SJCRH30 (cell line): ENCODE results near the gene ATP5ME. TPM values are rescaled to one million over a fixed set of nuclear protein-coding genes. Genes with fewer than 3 reads are reported as not detected.
A peak's percentile ranks its signal among the peaks of the same experiment; 100 is the strongest.
"Not testable (repeated sequence)": the region's sequence is repeated elsewhere in the genome, so short reads cannot be mapped to it uniquely, and the experiment has no call there.

Source experiments
- DNase-seq, 2 experiments: peaks; one replicate each; pipeline ENCODE4 v3.0.0-alpha.2; 2015 to 2020
- H3K27ac ChIP-seq: fragments of 250-450 bp; sonication (Bioruptor Pico); 2 replicates; pipeline ENCODE4 v1.5.1; 2020; ENCODE audit warnings: mild to moderate bottlenecking, moderate library complexity
- H3K27me3 ChIP-seq: fragments of 250-450 bp; sonication (Bioruptor Pico); 2 replicates; pipeline ENCODE4 v1.5.1; 2020; ENCODE audit warnings: mild to moderate bottlenecking, moderate library complexity
- H3K36me3 ChIP-seq: fragments of 250-450 bp; sonication (Bioruptor Pico); 2 replicates; pipeline ENCODE4 v1.5.1; 2020; ENCODE audit warnings: mild to moderate bottlenecking, moderate library complexity
- H3K4me1 ChIP-seq: fragments of 250-450 bp; sonication (Bioruptor Pico); 2 replicates; pipeline ENCODE4 v1.5.1; 2020; ENCODE audit warnings: mild to moderate bottlenecking, moderate library complexity
- H3K4me3 ChIP-seq: fragments of 250-450 bp; sonication (Bioruptor Pico); 2 replicates; pipeline ENCODE4 v1.5.1; 2020; ENCODE audit warnings: mild to moderate bottlenecking, moderate library complexity
- H3K9me3 ChIP-seq: fragments of 250-450 bp; sonication (Bioruptor Pico); replicated peaks from 2 replicates; pipeline ENCODE4 v1.5.1; 2020; ENCODE audit warnings: mild to moderate bottlenecking, moderate library complexity
- total RNA-seq: library from RNA; depleted of rRNA; stranded (reverse); fragments of >200 nt; shearing (Covaris generic); gene quantifications from 2 replicates; pipeline ENCODE4 v1.2.3, GENCODE V29; 2014

The ATP5ME gene
- total RNA-seq, 1 experiment from 2014 or later: 338 TPM

DNA sequence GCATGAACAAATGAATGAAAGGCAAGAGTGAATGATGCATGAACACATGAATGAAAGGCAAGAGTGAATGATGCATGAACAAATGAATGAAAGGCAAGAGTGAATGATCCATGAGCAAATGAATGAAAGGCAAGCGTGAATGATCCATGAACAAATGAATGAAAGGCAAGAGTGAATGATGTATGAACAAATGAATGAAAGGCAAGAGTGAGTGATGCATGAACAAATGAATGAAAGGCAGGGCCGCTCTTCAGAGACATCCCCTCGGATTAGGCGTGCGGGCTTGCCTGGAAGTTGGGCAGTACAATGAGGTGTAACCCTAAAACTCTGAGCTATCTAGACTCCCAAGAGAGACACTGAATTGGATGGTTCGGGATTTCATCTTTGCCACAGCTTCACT is 35.3 kb upstream of the ATP5ME start:
- Histone ChIP-seq H3K27ac (no peak overlapping the region), H3K27me3 (no peaks in the 10 kb centered on the region), H3K4me3 (no peak overlapping the region), H3K4me1 (no peaks in the 10 kb centered on the region; the same call in 1 of the 2 replicates), H3K9me3 (no peaks in the 10 kb centered on the region), H3K36me3 (peaks cover 40% of the 10 kb centered on the region)
- no peak for DNase-seq

DNA sequence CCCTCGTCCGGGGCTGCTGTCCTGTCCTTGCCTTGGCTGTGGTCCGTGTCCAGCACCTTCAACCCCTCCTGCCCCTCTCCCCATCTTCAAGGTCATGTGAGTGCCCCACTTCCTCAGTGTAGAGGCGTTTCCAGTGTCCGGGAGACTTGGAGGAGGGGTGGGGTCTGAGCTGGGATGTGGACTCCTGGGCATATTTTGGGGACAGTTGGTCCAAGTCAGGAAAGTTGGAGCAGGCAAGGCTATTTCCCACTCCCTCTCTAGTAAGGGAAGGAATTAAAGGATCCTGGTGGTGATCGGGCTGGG is 34.5 kb upstream of the ATP5ME start:
- Histone ChIP-seq H3K36me3 (peaks cover 32% of the 10 kb centered on the region), H3K27ac (no peak overlapping the region), H3K27me3 (no peaks in the 10 kb centered on the region), H3K9me3 (no peaks in the 10 kb centered on the region), H3K4me3 (no peak overlapping the region), H3K4me1 (no peaks in the 10 kb centered on the region; the same call in 1 of the 2 replicates)
- no peak for DNase-seq

GRCh38 chr4:707929-708630 is 34.0 kb upstream of the ATP5ME start:
- no peaks in the 10 kb centered on the region for H3K9me3 ChIP-seq
- H3K36me3 ChIP-seq: peaks cover 31% of the 10 kb centered on the region
- no peaks in the 10 kb centered on the region; the same call in 1 of the 2 replicates for H3K4me1 ChIP-seq
- H3K27me3 ChIP-seq: no peaks in the 10 kb centered on the region
- H3K4me3 ChIP-seq: no peak overlapping the region
- no peak for DNase-seq
- H3K27ac ChIP-seq: no peak overlapping the region

DNA sequence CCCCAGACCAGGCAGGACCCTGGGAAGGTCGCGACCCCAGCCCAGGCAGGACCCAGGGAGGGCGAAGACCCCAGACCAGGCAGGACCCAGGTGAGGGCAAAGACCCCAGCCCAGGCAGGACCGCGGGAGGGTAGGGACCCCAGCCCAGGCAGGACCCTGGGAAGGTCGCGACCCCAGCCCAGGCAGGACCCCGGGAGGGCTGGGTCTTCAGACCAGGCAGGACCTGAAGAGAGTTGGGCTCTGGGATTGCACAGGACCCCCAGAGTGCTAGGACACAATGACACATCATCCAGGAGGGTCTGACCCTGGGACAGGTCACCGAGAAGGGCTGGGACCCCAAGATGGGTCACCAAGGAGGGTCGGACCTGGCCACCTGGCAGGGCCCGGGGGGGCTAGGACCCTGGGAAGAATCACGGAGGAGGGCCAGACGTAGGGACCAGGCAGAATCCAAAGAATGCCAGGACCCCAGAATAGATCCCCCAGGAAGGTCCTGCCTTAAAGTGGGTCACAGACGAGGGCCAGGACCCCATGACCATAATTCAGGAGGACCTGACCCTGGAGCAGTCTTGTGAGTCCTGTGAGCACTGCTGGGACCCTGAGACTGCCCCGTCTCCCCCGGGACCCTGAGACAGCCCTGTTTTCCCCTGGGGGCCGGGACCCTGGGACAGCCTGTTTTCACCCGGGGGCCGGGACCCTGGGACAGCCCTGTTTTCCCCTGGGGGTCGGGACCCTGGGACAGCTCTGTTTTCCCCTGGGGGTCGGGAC is 32.9 kb upstream of the ATP5ME start:
- no peak for DNase-seq
- peaks cover 27% of the 10 kb centered on the region for H3K36me3 ChIP-seq
- no peak overlapping the region for H3K27ac ChIP-seq
- no peaks in the 10 kb centered on the region for H3K9me3 ChIP-seq
- H3K27me3 ChIP-seq: no peaks in the 10 kb centered on the region
- H3K4me1 ChIP-seq: no peaks in the 10 kb centered on the region; the same call in 1 of the 2 replicates
- H3K4me3 ChIP-seq: no peak overlapping the region

GRCh38 chr4:706083-706633 is 32.1 kb upstream of the ATP5ME start:
- Histone ChIP-seq H3K4me3 (peak overlapping the region; percentile 100), H3K27ac (peak overlapping the region; percentile 89), H3K36me3 (peaks cover 27% of the 10 kb centered on the region)
- DNase-seq, H3K27me3 ChIP-seq, H3K9me3 ChIP-seq, H3K4me1 ChIP-seq: not testable (repeated sequence)

- H3K4me1 ChIP-seq: no peaks in the 10 kb centered on the region; the same call in 1 of the 2 replicates
- peak within 1 kb of the TSS; percentile 89 for H3K27ac ChIP-seq
- no peaks in the 10 kb centered on the region for H3K9me3 ChIP-seq
- DNase-seq: peak; percentile 97
- peak within 1 kb of the TSS; percentile 100 for H3K4me3 ChIP-seq
- peaks cover 20% of the 10 kb centered on the region for H3K36me3 ChIP-seq
- H3K27me3 ChIP-seq: no peaks in the 10 kb centered on the region
These were observed 31.4 kb upstream of the ATP5ME start, which contains the start of gene PCGF3 for GRCh38 chr4:705278-706082. TSS of gene PCGF3 (plus strand) at chr4:705832. CDS start at chr4:733681, 27,849 bp downstream.

DNA sequence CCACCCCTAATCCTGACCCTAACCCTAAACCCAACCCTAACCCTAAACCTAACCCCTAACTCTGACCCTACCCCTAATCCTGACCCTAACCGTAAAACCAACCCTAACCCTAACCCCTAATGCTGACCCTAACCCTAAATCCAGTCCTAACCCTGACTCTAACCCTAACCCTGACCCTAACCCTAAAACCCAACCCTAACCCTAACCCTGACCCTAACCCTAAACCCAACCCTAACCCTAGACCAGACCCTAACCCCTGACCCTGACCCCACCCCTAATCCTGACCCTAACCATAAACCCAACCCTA is 30.8 kb upstream of the ATP5ME start:
- no peak overlapping the region for H3K27ac ChIP-seq
- H3K9me3 ChIP-seq: no peaks in the 10 kb centered on the region
- DNase-seq: no peak
- no peaks in the 10 kb centered on the region; the same call in 1 of the 2 replicates for H3K4me1 ChIP-seq
- H3K4me3 ChIP-seq: peak overlapping the region; percentile 100
- H3K27me3 ChIP-seq: no peaks in the 10 kb centered on the region
- H3K36me3 ChIP-seq: peaks cover 16% of the 10 kb centered on the region; the same call in 1 of the 2 replicates

DNA sequence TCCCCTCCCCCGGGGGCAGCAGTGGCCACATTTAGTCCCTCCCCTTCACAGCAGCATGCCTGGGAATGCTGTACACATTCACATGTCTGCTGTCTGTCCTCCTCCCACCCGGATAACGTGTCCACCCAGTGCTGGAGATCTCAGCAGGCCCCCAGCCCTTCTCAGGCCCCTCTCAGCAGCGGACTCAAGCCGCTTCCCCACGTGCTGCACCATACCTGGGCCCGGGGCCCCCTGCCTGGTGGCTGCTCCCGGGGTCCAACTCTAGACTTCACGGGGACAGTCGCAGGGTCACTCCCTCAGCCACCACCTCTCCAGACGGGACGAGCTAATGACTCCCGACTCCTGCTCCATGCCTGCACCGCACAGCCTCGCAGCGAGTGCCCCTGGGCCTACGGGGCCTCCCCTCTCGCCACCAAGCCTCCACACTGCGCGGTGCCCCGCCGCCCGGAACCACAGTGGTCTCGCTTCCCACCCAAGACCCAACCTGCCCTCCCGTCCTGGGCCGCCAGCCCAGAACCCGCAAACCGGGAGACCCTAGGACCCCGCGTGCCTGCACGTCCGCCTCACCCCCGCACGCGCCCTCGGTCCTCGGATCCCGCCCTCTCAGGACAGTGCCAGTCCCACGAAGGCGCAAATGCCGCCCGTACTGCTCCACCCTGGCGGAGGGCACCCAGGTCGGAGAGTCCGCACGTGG is 30.3 kb upstream of the ATP5ME start:
- Histone ChIP-seq H3K36me3 (peaks cover 10% of the 10 kb centered on the region; the same call in 1 of the 2 replicates), H3K27me3 (no peaks in the 10 kb centered on the region), H3K9me3 (no peaks in the 10 kb centered on the region), H3K4me1 (no peaks in the 10 kb centered on the region; the same call in 1 of the 2 replicates), H3K27ac (no peak overlapping the region), H3K4me3 (no peak overlapping the region)
- DNase-seq: no peak

DNA sequence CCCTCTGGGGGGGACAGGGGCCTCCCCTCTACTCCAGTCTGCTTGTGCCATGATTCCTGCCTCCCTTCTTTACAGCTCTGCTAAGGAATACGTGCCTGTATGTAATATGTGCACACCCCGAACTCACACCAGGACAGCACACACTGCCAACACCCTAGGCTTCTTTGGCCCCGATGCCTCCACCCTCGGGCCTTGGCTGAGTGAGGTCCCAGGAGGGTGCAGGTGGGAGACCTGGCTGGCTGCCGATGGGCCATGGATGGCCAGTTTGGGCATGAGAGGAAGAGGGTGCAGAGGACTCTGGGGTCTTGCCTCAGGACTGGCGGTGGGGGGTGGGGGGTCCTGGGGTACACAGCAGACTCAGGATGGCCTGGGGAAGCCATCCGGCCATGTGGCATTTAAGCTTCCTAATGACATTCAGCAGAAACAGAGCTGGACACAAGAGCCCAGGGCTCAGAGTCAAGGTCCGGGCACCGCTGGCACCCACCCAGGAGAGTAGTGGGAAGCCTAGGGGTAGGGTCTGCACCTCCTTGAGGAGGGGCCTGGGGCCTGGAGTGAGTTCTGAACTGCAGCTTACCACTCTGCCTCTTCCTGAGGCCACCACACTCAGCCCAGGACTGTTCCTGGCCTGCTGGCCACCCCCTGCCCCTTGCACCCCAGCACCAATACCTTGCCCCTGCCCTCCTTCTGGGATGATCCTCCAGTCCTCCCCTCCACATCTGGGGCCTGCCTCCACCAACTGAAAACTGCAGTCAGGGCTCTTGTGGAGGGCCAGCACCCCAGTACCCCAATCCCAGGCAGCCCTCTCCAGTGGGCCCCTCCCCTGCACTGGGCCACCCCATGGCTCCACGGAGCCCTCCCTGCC is 29.5 kb upstream of the ATP5ME start:
- Histone ChIP-seq H3K4me3 (no peak overlapping the region), H3K27me3 (no peaks in the 10 kb centered on the region), H3K9me3 (no peaks in the 10 kb centered on the region), H3K36me3 (peaks cover 6% of the 10 kb centered on the region; the same call in 1 of the 2 replicates), H3K4me1 (no peaks in the 10 kb centered on the region; the same call in 1 of the 2 replicates), H3K27ac (no peak overlapping the region)
- DNase-seq: no peak

DNA sequence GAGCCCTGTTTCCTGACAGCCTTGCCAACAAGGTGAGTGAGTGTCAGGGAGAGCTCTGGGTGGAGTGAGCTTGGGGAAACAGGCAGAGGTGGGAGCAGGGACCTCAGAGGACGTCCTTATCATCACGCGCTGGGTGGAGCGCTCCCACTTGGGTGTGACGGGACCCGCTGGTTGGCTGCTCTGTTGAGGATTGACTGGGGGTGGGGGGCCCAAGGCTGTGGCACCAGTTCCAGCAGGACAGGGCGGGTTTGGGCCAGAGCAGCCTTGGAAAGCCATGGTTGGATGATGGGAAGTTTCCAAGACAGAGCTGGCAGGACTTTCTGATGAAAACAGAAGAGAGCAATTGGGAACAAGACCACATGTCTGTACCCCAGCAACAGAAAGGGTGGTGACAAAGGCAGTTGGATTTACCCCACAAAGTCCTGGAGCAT is 28.6 kb upstream of the ATP5ME start:
- Histone ChIP-seq H3K27ac (no peak overlapping the region), H3K4me3 (no peak overlapping the region), H3K27me3 (no peaks in the 10 kb centered on the region), H3K4me1 (no peaks in the 10 kb centered on the region; the same call in 1 of the 2 replicates), H3K9me3 (no peaks in the 10 kb centered on the region), H3K36me3 (no peaks in the 10 kb centered on the region)
- no peak for DNase-seq

GRCh38 chr4:700587-701264 is 26.6 kb upstream of the ATP5ME start:
- H3K27ac ChIP-seq: no peak overlapping the region
- H3K4me3 ChIP-seq: no peak overlapping the region
- H3K4me1 ChIP-seq: no peaks in the 10 kb centered on the region
- no peaks in the 10 kb centered on the region for H3K9me3 ChIP-seq
- no peak for DNase-seq
- H3K27me3 ChIP-seq: no peaks in the 10 kb centered on the region
- no peaks in the 10 kb centered on the region for H3K36me3 ChIP-seq

- Histone ChIP-seq H3K27ac (no peak overlapping the region), H3K9me3 (no peaks in the 10 kb centered on the region), H3K36me3 (no peaks in the 10 kb centered on the region), H3K27me3 (no peaks in the 10 kb centered on the region), H3K4me1 (no peaks in the 10 kb centered on the region), H3K4me3 (no peak overlapping the region)
- DNase-seq: no peak
These were observed 25.9 kb upstream of the ATP5ME start for GRCh38 chr4:699816-700580.
